ENCODE results near the gene SNRPB. TPM values are rescaled to one million over a fixed set of nuclear protein-coding genes. Genes with fewer than 3 reads are reported as not detected.

Gene SNRPB
- total RNA-seq, 4 donors from 2014 or later, result 74.6 to 129 (median 114) TPM

DNA sequence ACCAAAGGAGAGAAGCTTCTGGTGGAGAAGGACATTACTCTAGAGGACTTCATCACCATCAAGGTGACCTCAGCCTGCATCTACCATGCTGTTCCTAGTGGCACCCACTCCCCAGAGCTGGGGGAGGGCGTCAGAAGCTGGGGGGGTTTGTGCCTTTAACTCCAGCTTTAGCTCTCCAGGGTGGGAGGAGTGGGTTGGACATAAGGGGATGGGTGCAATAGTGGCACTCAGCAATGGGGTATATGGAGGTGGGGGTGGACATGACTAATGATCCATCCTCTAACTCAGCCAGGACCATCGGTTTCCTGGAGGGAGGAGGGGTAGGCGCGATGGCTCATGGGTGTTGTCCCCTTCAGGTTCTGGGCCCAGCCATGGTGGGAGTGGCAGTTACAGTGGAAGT is 40.1 kb downstream of the SNRPB start:
- H3K36me3 ChIP-seq, result no peaks in the 10 kb centered on the region
- H3K27ac ChIP-seq, result no peak overlapping the region
- no peak for DNase-seq
- H3K9me3 ChIP-seq, result no peaks in the 10 kb centered on the region
- H3K4me1 ChIP-seq, result no peaks in the 10 kb centered on the region
- H3K27me3 ChIP-seq, result no peaks in the 10 kb centered on the region
- no peak overlapping the region for H3K4me3 ChIP-seq
- no peak for TF ChIP-seq POLR2A (IDR thresholded peaks at IDR 0.05)
- TF ChIP-seq, protein P1, sequence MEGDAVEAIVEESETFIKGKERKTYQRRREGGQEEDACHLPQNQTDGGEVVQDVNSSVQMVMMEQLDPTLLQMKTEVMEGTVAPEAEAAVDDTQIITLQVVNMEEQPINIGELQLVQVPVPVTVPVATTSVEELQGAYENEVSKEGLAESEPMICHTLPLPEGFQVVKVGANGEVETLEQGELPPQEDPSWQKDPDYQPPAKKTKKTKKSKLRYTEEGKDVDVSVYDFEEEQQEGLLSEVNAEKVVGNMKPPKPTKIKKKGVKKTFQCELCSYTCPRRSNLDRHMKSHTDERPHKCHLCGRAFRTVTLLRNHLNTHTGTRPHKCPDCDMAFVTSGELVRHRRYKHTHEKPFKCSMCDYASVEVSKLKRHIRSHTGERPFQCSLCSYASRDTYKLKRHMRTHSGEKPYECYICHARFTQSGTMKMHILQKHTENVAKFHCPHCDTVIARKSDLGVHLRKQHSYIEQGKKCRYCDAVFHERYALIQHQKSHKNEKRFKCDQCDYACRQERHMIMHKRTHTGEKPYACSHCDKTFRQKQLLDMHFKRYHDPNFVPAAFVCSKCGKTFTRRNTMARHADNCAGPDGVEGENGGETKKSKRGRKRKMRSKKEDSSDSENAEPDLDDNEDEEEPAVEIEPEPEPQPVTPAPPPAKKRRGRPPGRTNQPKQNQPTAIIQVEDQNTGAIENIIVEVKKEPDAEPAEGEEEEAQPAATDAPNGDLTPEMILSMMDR (IDR thresholded peaks at IDR 0.05), result no peak

DNA sequence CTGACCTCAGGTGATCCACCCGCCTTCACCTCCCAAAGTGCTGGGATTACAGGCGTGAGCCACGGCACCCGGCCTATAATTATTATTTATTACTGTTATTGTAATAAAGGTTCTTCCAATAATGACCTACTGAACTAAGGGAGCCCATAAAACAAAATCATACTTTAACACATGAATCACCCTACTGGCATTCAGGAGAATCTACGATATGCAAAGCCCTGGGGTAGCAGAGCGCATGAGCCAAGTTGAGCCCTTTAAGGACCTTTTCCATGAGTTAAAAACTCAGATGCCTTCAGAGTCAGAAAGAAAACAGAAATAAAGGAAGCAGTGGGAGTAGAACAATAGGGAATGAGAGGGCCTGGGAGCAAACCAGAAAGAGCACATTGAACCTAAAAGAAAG is 41.5 kb downstream of the SNRPB start:
- Histone ChIP-seq H3K4me3 (no peak overlapping the region), H3K9me3 (no peaks in the 10 kb centered on the region), H3K36me3 (no peaks in the 10 kb centered on the region), H3K27ac (no peak overlapping the region), H3K4me1 (no peaks in the 10 kb centered on the region), H3K27me3 (no peaks in the 10 kb centered on the region)
- no peak for TF ChIP-seq POLR2A (IDR thresholded peaks at IDR 0.05)
- TF ChIP-seq, protein P1 (IDR thresholded peaks at IDR 0.05), result no peak
- DNase-seq, result no peak

DNA sequence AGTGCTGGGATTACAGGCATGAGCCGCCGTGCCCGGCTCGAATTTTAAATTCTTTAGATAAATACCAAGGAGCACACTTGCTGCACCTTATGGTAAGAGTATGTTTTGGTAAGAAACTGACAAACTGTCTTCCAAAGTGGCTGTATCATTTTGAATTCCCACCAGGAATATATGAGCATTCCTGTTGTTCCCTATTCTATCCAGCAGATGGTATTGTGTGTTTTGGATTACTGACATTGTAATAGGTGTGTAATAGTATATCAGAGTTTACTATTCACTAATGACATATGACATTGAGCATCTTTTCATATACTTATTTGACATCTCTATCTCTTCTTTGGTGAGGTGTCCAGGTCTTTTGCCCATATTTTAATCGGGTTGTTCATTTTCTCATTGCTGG is 49.3 kb downstream of the SNRPB start:
- DNase-seq, result no peak
- H3K27ac ChIP-seq, result no peak overlapping the region
- H3K36me3 ChIP-seq, result no peaks in the 10 kb centered on the region
- H3K9me3 ChIP-seq, result no peaks in the 10 kb centered on the region
- TF ChIP-seq, protein P1 (IDR thresholded peaks at IDR 0.05), result peak in 2 of 6 experiments; percentile 14 to 18
- TF ChIP-seq POLR2A (IDR thresholded peaks at IDR 0.05), result no peak
- no peak overlapping the region for H3K4me3 ChIP-seq
- no peaks in the 10 kb centered on the region for H3K27me3 ChIP-seq
- H3K4me1 ChIP-seq, result no peaks in the 10 kb centered on the region

DNA sequence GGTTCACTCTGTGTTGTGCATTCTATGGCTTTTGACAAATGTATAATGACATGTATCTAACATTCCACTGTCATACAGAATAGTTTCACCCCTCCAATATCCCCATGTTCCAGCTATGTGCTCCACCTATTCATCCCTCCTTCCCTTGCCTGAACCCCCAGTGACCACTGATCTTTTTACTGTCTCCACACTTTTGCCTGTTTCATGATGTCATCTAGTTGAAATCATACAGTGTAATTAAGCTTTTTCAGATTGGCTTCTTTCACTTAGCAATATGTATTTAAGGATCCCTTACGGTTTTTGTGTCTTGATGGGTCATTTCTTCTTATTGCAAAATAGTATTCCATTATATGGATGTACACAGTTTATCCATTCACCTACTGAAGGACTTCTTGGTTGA is 50.1 kb downstream of the SNRPB start:
- DNase-seq, result no peak
- H3K27me3 ChIP-seq, result no peaks in the 10 kb centered on the region
- H3K9me3 ChIP-seq, result no peaks in the 10 kb centered on the region
- H3K4me3 ChIP-seq, result no peak overlapping the region
- H3K36me3 ChIP-seq, result no peaks in the 10 kb centered on the region
- TF ChIP-seq POLR2A (IDR thresholded peaks at IDR 0.05), result no peak
- TF ChIP-seq, protein P1 (IDR thresholded peaks at IDR 0.05), result no peak
- no peaks in the 10 kb centered on the region for H3K4me1 ChIP-seq
- H3K27ac ChIP-seq, result no peak overlapping the region

DNA sequence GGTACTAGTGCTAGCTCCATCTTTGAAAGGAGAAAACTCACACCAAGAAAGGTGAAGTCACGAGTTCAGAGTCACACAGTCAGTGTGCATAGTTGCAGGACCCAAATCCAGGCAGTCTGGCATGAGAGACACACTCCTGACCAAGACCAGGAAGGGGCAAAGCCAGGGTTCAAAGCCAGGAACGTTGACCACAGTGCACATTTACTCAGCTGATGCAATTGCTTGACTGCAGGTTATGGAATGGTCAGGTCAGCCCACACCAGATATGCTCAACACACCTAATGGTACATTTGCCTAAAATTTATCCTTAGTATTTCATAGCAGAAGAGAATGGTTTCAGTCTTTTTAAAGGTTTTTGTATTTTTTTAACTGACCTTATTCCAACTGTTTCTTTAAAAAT is 52.2 kb downstream of the SNRPB start:
- H3K4me1 ChIP-seq, result no peaks in the 10 kb centered on the region
- no peak for DNase-seq

More for the DNA sequence above, 52.2 kb downstream of the SNRPB start:
- Histone ChIP-seq H3K4me3 (no peak overlapping the region), H3K9me3 (no peaks in the 10 kb centered on the region), H3K27me3 (no peaks in the 10 kb centered on the region), H3K36me3 (no peaks in the 10 kb centered on the region), H3K27ac (no peak overlapping the region)
- TF ChIP-seq, protein P1 (IDR thresholded peaks at IDR 0.05), result no peak
- TF ChIP-seq POLR2A (IDR thresholded peaks at IDR 0.05), result no peak
